ENCODE results near the gene C16orf92. TPM values are rescaled to one million over a fixed set of nuclear protein-coding genes. Genes with fewer than 3 reads are reported as not detected.
A peak's percentile ranks its signal among the peaks of the same experiment; 100 is the strongest.
"Not testable (repeated sequence)": the region's sequence is repeated elsewhere in the genome, so short reads cannot be mapped to it uniquely, and the experiment has no call there.

Gene C16orf92
- total RNA-seq, 1 donor, result not detected

DNA sequence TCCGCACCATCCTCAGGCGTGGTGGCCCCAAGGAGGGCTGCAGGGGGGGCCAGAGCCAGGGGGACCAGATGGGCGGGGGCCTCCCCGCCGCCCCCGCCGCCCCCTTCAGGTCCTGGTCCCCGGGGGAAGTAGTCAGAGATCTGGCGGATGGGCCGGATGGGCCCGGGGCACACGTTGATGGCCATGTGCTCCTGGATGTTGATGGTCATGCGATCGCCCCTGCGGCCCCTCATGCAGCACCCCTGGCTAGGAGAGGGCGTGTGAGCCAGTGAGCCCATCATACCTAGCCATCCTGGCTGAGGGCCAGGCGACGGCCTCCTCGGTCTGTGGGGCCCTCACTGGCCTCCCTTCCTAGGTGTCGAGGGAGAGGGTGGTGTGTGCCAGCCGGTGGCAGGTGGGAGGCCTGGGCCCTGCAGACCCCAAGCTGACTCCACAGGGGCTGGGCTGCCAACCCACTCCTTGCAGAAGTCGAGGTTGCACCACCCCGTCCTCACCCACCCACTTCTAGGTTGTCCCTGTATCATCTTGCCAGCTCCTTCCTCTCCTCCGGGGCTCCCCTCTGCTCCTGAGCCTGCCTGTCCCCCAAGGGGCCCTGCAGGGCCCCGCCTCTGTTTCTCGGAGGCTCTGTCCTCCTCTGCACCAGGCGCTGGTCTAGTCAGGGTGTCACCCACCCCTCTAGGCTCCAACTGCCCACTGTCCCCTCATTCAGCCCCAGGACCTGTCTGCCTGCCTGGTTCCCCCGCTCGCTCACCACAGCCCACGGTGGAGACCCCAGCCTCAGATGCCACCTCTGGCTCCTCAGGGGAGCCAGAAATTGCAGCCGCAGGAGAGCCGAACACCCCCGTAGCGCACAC, 12.8 kb upstream of the C16orf92 start:
- H3K79me2 ChIP-seq (ENCODE audit: insufficient read depth, low read length), result no peaks in the 10 kb centered on the region
- no peaks in the 10 kb centered on the region for H3K9me3 ChIP-seq (ENCODE audit: low read depth, low read length)
- DNase-seq (ENCODE audit: insufficient read length, low spot score, missing footprints), result peak; percentile 89
- H3K36me3 ChIP-seq (ENCODE audit: insufficient read depth, low read length), result no peaks in the 10 kb centered on the region
- no peak overlapping the region for H3K27ac ChIP-seq (ENCODE audit: low read depth, low read length)
- H3K4me1 ChIP-seq (ENCODE audit: insufficient read depth, low read length), result peaks cover 6% of the 10 kb centered on the region
- H3K4me3 ChIP-seq (ENCODE audit: insufficient read depth, low read length), result no peak overlapping the region
- TF ChIP-seq, protein P1, sequence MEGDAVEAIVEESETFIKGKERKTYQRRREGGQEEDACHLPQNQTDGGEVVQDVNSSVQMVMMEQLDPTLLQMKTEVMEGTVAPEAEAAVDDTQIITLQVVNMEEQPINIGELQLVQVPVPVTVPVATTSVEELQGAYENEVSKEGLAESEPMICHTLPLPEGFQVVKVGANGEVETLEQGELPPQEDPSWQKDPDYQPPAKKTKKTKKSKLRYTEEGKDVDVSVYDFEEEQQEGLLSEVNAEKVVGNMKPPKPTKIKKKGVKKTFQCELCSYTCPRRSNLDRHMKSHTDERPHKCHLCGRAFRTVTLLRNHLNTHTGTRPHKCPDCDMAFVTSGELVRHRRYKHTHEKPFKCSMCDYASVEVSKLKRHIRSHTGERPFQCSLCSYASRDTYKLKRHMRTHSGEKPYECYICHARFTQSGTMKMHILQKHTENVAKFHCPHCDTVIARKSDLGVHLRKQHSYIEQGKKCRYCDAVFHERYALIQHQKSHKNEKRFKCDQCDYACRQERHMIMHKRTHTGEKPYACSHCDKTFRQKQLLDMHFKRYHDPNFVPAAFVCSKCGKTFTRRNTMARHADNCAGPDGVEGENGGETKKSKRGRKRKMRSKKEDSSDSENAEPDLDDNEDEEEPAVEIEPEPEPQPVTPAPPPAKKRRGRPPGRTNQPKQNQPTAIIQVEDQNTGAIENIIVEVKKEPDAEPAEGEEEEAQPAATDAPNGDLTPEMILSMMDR (IDR thresholded peaks at IDR 0.05; ENCODE audit: extremely low read depth, low read depth, low read length), result no peak
- no peak overlapping the region for H3K4me2 ChIP-seq (ENCODE audit: insufficient read depth, low read length)
- H2AFZ ChIP-seq (ENCODE audit: low read length), result no peak overlapping the region
- peaks cover 30% of the 10 kb centered on the region for H3K27me3 ChIP-seq (ENCODE audit: insufficient read depth, low read length)
- no peaks in the 10 kb centered on the region for H4K20me1 ChIP-seq (ENCODE audit: insufficient read depth, low read length)

DNA sequence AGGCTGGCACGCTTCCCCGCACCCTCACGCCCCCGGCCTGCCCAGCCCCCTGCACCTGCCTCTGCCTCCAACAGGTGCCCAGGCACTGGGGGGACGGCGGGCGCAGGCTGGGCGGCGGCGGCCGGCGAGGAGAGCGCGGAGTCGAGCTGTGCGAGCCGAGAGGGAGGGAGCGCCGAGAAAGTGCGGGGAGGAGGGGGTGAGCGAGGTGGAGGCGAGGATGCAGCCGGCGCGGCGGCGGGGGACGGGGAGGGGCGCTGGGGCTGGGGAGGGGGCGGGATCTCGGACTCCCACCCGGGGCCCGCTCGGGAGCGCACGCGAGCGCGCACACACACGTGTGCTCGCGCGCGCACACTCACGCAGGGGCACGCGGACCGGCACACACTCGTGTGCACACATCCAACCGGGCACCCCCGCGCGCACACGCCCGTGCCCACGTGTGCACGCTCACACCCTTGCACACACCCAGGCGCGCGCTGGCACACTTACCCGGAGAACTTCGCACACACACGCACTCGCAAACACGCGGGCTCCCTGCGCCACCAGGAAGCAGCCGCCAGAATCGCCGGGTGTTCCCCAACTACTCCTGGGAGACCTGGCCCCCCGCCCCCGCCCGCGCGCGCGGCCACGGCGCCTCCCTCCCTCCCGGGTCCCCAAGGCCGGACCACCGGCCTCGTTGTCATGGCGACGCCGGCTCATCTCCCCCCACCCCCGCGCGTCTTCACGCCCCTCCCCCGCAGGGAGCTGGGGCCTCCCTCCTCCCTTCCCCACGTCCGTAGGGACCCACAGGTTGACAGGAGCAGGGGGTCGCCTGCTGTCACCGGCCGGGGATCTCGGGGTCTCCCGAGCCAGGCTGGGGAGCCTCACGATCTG, 11.9 kb upstream of the C16orf92 start, which contains the start of gene DOC2A:
Gene DOC2A, minus strand, starts transcription at position 184 of the 870 bp plus-strand sequence. CDS start 805 bp downstream, outside the sequence.
- peak; percentile 87 for DNase-seq (ENCODE audit: insufficient read length, low spot score, missing footprints)
- Histone ChIP-seq H3K4me1 (ENCODE audit: insufficient read depth, low read length) (peaks cover 6% of the 10 kb centered on the region), H4K20me1 (ENCODE audit: insufficient read depth, low read length) (no peaks in the 10 kb centered on the region), H3K36me3 (ENCODE audit: insufficient read depth, low read length) (no peaks in the 10 kb centered on the region), H3K79me2 (ENCODE audit: insufficient read depth, low read length) (no peaks in the 10 kb centered on the region), H3K9me3 (ENCODE audit: low read depth, low read length) (no peaks in the 10 kb centered on the region), H3K27me3 (ENCODE audit: insufficient read depth, low read length) (peaks cover 30% of the 10 kb centered on the region), H3K27ac (ENCODE audit: low read depth, low read length) (no peak within 1 kb of the TSS), H3K4me2 (ENCODE audit: insufficient read depth, low read length) (peak within 1 kb of the TSS; percentile 48), H2AFZ (ENCODE audit: low read length) (no peak within 1 kb of the TSS), H3K4me3 (ENCODE audit: insufficient read depth, low read length) (peak within 1 kb of the TSS; percentile 25)
- TF ChIP-seq, protein P1 (IDR thresholded peaks at IDR 0.05; ENCODE audit: extremely low read depth, low read depth, low read length), result no peak

DNA sequence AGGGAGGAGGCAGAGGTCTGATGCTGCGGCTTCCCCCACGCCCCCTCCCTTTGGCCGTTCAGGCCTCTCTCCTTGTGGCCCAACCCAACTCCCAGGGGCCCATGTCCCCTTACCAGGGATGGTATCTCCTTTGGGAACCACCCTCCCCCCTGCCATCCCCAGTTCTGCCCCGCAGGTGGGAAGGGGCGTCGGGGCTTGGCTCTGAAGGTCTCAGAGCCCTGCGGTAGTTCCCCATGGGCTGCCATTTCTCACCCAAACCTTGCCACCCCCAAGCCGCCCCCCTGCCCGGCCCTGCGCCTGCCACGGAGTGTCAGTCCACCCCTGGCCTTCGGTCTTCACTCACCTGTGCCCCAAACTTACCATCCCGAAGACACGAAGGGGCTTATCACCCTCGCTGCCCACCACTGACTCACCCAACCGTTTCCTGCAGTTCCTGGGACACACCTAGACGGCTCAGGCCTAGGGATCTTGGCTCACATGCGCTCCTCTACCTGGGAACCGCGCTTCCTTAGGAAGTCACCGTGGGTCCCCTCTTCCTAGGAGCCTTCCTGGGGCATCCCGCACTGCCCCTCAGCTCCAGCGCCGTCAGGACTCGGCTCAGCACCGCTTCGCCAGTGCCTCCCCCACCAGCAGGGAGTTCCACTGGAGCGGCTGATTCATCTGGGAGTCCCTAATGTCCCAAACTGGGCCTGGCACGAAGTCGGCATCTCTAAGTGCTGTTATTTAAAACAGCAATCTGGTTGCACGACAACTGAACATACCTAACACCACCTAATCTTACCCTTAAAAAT, 11.1 kb upstream of the C16orf92 start:
- Histone ChIP-seq H2AFZ (ENCODE audit: low read length) (no peak overlapping the region), H3K4me3 (ENCODE audit: insufficient read depth, low read length) (no peak overlapping the region), H3K27me3 (ENCODE audit: insufficient read depth, low read length) (peaks cover 30% of the 10 kb centered on the region), H3K79me2 (ENCODE audit: insufficient read depth, low read length) (no peaks in the 10 kb centered on the region), H3K4me2 (ENCODE audit: insufficient read depth, low read length) (peak overlapping the region; percentile 48), H4K20me1 (ENCODE audit: insufficient read depth, low read length) (no peaks in the 10 kb centered on the region), H3K9me3 (ENCODE audit: low read depth, low read length) (no peaks in the 10 kb centered on the region), H3K36me3 (ENCODE audit: insufficient read depth, low read length) (no peaks in the 10 kb centered on the region), H3K27ac (ENCODE audit: low read depth, low read length) (no peak overlapping the region), H3K4me1 (ENCODE audit: insufficient read depth, low read length) (peaks cover 6% of the 10 kb centered on the region)
- DNase-seq (ENCODE audit: insufficient read length, low spot score, missing footprints), result peak; percentile 93
- TF ChIP-seq, protein P1 (IDR thresholded peaks at IDR 0.05; ENCODE audit: extremely low read depth, low read depth, low read length), result no peak

DNA sequence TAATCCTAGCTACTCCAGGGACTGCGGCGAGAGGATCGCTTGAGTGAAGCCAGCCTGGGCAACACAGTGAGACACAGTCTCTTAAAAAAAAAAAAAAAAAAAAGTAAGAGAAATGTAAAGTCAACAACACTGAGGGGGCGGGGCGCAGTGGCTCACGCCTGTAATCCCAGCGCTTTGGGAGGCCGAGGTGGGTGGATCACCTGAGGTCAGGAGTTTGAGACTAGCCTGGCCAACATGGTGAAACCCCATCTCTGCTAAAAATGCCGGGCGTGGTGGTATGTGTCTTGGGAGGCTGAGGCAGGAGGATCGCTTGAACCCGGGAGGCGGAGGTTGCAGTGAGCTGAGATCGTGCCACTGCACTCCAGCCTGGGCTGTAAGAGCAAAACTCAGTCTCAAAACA, 10.4 kb upstream of the C16orf92 start:
- H3K9me3 ChIP-seq (ENCODE audit: low read depth, low read length); H3K27ac ChIP-seq (ENCODE audit: low read depth, low read length); H4K20me1 ChIP-seq (ENCODE audit: insufficient read depth, low read length); H2AFZ ChIP-seq (ENCODE audit: low read length); H3K4me1 ChIP-seq (ENCODE audit: insufficient read depth, low read length); H3K36me3 ChIP-seq (ENCODE audit: insufficient read depth, low read length); DNase-seq (ENCODE audit: insufficient read length, low spot score, missing footprints); H3K79me2 ChIP-seq (ENCODE audit: insufficient read depth, low read length); H3K4me3 ChIP-seq (ENCODE audit: insufficient read depth, low read length): not testable (repeated sequence)
- Histone ChIP-seq H3K4me2 (ENCODE audit: insufficient read depth, low read length) (peak overlapping the region; percentile 48), H3K27me3 (ENCODE audit: insufficient read depth, low read length) (peaks cover 30% of the 10 kb centered on the region)

DNA sequence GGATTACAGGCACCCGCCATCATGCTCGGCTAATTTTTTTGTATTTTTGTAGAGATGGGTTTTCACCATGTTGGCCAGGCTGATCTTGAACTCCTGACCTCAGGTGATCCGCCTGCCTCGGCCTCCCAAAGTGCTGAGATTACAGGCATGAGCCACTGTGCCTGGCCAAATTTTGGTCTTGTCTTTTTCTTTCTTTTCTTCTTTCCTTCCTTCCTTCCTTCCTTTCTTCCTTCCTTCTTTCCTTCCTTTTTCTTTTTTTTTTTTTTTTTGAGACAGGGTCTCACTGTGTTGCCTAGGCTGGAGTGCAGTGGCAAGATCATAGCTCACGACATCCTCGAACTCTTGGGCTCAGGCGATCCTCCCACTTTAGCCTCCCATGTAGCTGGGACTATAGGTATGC, 7.5 kb upstream of the C16orf92 start:
- not testable (repeated sequence) for H4K20me1 ChIP-seq (ENCODE audit: insufficient read depth, low read length); H3K4me3 ChIP-seq (ENCODE audit: insufficient read depth, low read length); H3K79me2 ChIP-seq (ENCODE audit: insufficient read depth, low read length); H3K4me1 ChIP-seq (ENCODE audit: insufficient read depth, low read length); H3K27ac ChIP-seq (ENCODE audit: low read depth, low read length); H3K9me3 ChIP-seq (ENCODE audit: low read depth, low read length); H3K4me2 ChIP-seq (ENCODE audit: insufficient read depth, low read length); H2AFZ ChIP-seq (ENCODE audit: low read length); H3K36me3 ChIP-seq (ENCODE audit: insufficient read depth, low read length); DNase-seq (ENCODE audit: insufficient read length, low spot score, missing footprints)
- peaks cover 14% of the 10 kb centered on the region for H3K27me3 ChIP-seq (ENCODE audit: insufficient read depth, low read length)

Measured in osteoblast (primary cell).